D721Med (cell line): ENCODE measurements around the gene STXBP3.

Experiments used
- DNase-seq: peaks from one replicate; pipeline ENCODE4 v3.0.0; 2011; ENCODE audit warnings: low spot score; ENCODE audit not compliant: insufficient read length
- FAIRE-seq: peaks from 2 replicates; lab custom pipeline; 2011; peaks lifted over from hg19 to GRCh38; lab: Jason Lieb, UNC
- TF ChIP-seq, protein P1 (sequence below): IDR thresholded peaks from 2 replicates; pipeline ENCODE4 v1.5.1; 2012; ENCODE audit warnings: mild to moderate bottlenecking, control low read depth; ENCODE audit not compliant: insufficient read depth; ENCODE audit errors: missing control alignments

Gene STXBP3

GRCh38 chr1:108718927-108719655 is 27.4 kb upstream of the STXBP3 start:
- no peak for FAIRE-seq
- TF ChIP-seq, protein P1, sequence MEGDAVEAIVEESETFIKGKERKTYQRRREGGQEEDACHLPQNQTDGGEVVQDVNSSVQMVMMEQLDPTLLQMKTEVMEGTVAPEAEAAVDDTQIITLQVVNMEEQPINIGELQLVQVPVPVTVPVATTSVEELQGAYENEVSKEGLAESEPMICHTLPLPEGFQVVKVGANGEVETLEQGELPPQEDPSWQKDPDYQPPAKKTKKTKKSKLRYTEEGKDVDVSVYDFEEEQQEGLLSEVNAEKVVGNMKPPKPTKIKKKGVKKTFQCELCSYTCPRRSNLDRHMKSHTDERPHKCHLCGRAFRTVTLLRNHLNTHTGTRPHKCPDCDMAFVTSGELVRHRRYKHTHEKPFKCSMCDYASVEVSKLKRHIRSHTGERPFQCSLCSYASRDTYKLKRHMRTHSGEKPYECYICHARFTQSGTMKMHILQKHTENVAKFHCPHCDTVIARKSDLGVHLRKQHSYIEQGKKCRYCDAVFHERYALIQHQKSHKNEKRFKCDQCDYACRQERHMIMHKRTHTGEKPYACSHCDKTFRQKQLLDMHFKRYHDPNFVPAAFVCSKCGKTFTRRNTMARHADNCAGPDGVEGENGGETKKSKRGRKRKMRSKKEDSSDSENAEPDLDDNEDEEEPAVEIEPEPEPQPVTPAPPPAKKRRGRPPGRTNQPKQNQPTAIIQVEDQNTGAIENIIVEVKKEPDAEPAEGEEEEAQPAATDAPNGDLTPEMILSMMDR = no peak
- no peak for DNase-seq

- no peak for FAIRE-seq
- TF ChIP-seq, protein P1 = no peak
- DNase-seq = no peak
Measured at GRCh38 chr1:108719656-108720435, 26.6 kb upstream of the STXBP3 start.

DNA sequence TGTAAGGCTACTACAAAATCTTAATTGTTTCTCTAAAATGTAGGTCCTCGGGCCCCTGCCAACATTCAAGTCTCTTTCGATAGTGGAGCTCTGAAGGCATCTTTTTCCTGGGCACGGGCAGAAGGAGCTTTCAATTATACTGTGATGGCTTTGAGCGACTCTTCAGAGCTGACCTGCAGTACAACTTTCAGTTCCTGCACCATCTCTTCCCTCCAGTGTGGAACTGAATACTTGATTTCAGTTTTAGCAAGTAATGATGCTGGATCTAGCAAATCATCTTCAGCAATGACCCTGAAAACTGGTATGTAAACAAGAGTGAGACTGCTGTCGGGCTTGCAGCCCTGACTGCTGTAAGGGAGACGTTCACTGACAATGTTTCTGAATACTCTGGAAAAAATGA is 24.2 kb upstream of the STXBP3 start:
- DNase-seq (no peak), FAIRE-seq (no peak)
- TF ChIP-seq, protein P1 = no peak

DNA sequence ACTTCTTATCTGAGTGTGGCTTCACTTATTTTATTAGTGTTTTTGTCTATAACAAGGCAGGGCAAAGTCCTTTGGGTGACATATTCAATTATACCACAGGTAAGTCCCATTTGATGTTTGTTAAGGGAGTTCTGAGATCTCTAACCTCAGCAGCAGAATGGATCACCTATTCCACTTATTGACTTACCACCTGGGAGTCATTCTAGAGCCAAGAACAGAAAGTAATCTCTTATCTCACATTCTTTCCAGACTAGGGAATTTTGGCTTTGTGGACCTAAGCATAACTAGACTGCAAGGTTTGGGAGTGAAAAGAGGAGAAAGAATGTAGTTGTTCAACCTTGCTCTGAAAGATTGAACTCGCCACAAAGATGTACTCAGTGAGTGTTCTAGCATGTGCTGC is 20.6 kb upstream of the STXBP3 start:
- TF ChIP-seq, protein P1 = no peak
- FAIRE-seq (no peak), DNase-seq (no peak)

GRCh38 chr1:108728327-108728923 is 18.0 kb upstream of the STXBP3 start:
- FAIRE-seq = no peak
- no peak for DNase-seq
- TF ChIP-seq, protein P1 = no peak

DNA sequence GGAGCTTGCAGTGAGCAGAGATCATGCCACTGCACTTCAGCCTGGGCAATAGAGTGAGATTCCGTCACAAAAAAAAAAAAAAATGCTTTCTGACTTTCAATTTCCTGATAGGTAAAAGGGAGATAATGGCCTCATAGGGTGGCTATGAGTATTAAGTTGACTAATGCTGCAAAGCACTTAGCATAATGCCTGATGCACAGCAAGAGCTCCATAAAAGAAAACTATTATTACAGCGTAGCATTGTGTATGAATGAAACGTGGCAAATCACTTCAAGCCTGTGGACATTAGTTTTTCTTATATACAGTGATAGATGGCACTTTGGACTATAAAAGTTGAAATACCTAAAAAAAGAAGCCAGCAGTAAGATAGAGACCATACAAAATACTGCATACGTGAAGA is 17.0 kb upstream of the STXBP3 start:
- DNase-seq (no peak), FAIRE-seq (no peak)
- TF ChIP-seq, protein P1 = no peak
